ENCODE data around the gene HYDIN.

HYDIN gene

DNA sequence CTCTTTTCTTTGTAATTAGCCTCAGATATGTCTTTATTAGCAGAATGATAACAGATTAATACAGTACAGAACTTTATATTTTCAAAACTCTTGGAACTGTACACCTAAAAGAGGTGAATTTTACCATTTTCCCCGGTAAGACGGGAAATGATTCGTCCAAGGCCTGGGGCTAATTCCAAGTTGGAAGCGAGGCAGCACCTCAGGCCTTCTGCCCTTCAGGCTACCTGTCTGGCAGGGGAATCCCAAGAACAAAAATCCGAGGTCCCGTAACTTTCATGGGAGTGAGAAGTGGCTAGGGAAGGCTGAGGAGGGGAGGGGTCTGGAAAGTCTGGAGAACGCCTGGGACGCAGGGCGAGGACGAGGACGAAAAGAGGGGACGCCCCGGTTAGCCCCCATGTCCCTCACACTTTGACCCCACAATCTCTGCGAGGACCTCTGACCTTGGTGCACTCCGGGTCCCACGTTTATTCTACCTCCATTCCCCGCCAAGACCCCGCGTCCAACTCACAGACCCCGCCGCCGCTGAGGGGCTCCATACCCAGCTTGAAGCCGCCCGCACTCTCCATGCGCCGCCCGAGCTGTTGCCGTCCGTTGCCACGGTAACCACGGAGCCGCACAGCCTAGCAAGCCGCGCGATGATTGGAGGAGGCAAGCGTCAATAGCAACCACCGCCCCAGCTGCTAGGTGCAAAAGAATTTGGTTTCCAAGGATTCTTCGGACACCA, at the start of gene HYDIN:
TSS of gene HYDIN (minus strand) at position 601 of the 724 bp plus-strand sequence. CDS start 43,827 bp downstream, outside the sequence.
- DNase-seq (ENCODE audit: low spot score), result peak; percentile 97

DNA sequence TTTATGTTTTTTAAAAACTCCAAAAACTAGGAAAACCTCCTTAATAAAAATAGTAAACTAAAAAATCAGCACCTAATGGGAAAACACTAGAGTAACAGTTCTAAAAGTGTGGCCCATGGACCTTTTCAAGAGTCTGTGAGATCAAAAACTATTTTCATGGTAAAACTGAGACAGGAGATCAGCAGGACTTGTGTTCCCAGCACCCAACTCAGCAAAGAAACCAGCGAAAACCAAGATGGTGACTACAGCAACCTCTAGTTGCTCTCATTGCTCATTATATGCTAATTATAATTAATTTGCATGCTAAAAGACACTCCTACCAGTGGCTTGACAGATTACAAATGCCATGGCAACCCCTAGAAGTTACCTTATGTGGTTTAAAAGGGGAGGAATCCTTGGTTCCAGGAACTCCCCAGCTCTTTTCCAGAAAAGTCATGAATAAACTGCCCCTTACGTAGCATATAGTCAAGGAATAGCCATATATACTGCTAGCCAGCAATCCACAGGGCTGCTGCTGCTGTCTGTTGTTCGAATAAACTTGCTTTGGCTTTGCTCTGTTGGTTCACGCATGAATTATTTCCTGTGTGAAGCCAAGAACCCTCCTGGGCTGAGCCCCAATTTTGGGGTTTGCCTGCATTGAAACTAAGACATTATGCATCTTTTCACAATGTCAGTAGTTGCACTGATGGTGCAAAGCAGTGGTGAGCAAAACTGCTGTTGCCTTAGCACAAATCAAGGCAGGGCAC, 46.2 kb upstream of the HYDIN start:
- DNase-seq (ENCODE audit: low spot score), result no peak

DNA sequence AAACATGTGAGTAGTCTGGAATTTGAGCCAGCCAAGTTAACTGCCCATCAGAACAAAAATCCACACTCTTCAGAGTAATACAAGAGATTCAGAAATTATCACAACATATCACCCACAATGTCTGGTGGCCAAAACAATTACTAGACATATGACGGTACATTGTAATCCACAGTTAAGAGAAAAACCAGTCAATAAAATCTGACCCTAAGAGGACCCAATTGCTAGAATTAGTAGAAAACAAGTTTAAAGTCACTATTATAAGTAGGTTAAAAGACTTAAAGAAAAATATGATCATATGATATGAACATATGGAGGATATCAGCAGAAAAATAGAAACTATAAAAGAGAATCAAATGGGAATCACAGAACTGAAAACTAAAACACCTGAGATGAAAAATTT, 42.9 kb upstream of the HYDIN start:
- DNase-seq (ENCODE audit: low spot score), result no peak

DNA sequence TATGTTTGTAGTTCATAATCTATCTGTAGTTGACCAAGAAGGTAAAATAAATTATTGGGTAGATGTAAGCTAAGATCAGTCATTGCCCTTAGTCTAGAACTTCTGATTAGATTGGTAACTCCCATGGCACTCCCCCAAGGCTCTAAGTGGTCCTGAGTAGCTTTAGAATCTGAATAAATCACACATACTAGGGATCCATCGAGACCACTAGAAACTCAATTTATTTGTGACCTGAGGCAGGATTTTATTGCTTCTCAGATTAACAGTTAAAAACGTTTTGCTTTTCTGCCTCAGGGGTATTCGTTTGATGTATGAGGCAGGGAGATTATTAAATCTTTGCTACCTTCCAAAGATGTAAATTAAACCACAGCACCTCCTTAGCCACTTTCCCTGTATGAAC, 33.8 kb upstream of the HYDIN start:
- DNase-seq (ENCODE audit: low spot score), result no peak

DNA sequence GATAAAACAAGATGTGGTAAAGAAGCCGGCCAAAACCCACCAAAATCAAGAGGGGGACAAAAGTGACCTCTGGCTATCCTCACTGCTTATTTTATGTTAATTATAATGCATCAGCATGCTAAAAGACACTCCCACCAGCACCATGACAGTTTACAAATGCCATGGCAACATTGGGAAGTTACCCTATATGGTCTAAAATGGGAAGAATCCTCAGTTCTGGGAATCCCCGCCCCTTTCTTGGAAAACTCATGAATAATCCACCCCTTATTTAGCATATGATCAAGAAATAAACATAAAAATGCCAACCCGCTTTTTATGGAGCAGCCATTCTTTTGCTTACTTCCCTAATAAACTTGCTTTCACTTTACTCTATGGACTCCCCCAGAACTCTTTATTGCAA, 33.1 kb upstream of the HYDIN start:
- DNase-seq (ENCODE audit: low spot score), result no peak

DNA sequence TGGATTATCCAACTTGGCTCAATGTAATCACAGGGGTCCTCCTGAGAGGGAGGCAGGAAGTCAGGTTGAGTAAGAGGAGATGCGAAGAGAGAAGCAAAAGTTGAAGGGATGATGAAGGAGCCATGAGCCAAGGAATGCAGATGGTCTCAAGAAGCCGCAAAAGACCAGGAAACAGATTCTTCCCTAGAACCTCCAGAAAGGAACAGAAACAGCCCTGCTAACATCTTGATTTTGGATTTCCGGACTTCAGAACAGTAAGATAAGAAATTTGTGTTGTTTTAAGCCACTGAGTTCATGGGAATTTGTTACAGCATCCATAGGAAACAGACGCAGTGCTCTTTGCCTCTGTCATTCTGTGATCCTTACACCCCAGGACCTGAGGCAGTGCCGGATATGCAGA, 31.9 kb upstream of the HYDIN start:
- no peak for DNase-seq (ENCODE audit: low spot score)

DNA sequence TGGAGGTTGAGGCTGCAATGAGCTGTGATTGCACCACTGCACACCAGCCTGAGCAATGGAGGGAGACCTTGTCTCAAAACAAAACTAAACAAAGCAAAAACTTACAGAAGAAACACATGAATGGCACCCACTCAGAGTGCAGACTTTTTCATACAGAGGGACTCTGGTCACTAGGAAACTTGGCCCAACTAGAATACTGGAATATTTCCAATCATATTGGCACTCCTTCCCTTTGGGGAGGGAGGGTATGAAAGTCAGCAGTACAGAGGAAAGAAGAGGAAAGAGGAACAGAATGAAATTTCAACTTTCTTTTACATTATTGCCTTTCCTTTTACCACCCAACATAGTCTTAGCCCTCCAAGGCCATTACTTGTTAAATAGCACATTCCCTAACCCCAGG, 30.5 kb upstream of the HYDIN start:
- no peak for DNase-seq (ENCODE audit: low spot score)

DNA sequence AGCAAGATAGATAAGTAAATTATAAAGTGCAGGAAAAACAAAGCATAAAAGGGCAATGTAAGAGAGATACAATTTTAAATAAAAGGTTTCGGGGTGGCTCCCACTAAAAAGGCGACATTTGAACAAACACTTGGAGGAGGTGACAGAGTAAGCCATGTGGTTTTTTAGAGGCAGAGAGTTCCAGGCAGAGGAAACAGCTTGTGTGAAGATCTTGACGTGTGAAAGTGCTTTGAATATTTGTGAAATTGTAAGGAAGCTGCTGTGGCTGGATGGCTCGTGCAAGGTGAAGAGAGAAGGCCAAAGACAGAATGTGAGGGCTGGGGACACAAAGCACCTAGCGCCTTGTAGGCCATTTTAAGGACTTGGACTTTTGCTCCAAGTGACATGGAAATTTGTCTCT, 28.6 kb upstream of the HYDIN start:
- DNase-seq (ENCODE audit: low spot score), result no peak

DNA sequence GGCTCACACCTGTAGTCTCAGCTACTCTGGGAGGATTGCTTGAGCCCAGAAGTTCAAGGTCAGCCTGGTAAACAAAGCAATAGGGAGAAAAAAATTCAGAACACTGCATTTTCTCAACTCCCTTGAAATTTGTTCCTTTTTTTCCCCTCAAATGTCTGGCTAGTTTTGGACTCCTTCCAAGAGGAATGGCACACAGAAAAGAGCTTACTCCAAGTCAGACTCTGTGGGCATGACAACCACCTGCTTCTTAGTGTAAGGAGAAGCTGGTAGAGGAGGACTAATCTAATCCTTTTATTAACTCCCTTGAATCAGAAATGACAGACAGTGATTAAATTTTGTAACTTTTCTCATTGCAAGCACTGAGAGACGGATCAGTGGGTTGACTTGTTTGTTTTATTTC, 27.9 kb upstream of the HYDIN start:
- no peak for DNase-seq (ENCODE audit: low spot score)

DNA sequence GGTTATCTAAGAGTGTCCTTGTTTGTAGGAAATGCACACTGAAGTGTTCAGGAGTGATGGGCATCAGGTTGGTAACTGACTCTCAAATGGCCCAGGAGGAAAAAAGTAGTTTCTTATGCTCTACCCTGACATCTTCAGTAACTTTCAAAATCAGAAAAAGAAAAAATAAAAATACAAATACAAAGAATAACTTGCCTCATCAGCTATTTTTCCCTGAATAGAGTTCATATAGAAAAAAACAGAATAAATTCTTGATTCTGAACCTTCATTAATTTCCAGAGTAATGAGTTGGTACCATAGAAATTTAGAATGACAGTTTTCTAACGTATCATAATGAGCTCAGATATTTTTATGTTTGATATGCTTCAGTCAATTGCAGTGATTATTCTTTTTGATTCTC, 27.2 kb upstream of the HYDIN start:
- no peak for DNase-seq (ENCODE audit: low spot score)

DNA sequence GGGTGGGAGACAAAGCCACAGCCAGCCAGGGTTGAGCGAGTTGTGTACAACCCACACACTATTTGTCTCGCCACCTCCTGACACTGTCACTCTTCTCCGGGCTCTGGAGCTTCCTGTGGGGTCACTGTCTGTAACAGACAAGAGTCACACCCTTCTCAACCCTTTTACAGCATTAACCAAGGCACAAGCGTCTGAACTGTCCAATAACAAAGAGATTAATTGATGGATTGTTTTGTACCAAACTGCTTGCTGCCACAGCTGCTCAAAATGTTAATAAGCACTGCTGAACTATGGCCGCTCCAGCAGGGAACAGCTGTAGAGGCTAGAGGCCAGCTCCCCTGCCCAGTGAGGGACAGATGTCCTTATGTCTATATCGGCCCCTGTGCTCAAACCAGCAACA, 25.2 kb upstream of the HYDIN start:
- DNase-seq (ENCODE audit: low spot score), result no peak

DNA sequence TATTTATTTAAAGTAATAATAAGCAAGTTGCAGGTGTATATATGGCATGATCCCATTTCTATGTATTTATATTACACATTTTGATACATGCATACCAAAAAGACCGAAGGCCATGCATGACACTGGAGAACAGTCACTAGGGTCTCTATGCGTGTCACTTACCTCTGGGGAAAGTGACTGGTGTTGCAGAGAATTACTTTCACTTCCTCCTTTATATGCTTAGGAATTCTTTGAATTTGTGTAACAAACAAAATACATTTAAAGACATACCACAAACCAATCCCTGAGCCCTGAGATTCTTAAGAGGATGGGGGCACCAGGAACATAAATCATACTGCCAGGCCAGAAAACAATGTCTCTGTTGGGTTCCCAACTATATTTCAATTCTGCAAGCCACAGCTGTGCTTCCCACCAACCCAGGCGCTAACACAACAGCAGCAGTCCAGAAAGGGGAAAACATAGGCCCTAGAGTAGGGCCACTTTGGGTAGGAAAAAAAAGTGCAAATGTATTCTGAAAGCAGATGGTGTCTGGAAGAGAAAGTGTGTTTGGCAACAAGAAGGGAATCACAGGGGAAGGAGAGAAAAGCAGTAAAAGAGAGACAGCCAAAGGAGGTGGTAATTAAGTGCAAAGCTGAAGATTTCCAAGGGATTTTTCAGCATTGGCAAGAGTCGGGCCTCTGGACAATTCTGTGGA, 24.5 kb upstream of the HYDIN start:
- no peak for DNase-seq (ENCODE audit: low spot score)

DNA sequence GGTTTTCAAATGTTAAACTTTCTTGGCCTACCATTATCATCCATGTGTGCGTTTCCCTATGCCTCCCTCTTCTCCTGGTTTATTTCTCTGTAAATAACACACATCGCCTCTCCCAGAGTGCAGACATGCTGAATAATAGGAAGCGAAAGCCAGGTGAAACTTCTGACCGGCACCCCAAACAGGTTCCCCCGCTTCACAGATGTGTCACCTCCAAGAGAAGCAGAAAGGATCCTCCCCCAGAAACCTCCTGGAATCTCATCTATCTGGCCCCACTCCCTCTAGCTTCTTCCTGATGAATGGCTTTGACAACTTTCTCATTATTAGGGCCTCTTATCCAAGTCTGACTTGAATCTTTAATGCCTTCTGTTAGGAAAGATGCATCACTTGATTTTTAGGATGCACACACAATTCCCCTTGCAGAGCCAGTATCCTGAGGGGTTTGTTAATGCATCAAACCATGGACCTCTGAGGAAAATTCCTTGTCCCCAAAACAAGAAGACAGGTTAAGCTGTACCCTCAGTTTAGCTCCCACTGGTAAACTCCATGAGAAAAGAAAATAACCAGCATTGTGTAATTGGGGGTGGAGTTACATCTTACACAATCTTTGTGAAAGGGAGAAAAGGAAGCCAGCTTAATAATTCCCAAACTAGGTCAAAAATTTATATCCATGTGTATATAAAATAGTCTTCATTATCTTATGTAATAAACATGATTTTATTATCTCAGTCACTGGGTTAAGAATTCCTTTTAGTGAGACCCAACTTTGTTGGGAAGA, 20.1 kb upstream of the HYDIN start:
- no peak for DNase-seq (ENCODE audit: low spot score)

DNA sequence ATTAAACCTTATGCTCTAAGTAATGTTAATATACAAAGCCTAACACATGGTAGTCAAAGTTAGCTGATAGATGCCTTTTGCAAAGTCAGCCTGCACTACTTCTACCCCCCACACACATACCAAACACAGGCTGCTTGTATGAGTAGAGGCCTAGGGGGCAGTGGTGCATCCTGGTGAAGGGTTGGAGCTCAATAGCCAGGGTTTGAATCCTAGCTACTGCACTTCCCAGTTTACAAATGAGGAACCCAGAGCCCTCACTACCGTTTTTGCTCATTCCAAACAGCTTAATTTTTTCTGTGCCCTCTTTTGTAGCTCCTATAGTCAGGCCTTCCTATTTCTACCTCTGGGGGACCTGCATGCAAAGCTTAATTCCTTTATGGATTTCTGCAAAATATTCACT, 18.9 kb upstream of the HYDIN start:
- peak; percentile 26 for DNase-seq (ENCODE audit: low spot score)

DNA sequence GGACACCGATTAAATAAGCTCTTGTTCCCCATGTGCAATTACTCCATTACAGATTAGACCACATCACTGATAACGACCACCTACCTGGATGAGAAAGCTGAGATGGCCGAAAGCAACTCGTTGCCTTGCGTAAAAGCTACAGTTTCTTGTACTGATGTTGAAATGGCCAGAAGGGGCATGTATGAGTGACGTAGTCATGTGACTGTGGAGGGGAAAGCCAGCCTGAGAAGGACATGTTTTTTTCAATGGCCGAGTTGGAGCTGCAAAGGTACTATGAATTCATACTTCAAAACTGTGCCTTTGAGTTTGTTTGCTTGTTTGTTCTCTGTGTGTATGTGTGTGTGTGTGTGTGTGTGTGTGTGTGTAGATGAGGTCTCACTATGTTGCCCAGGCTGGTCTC, 17.0 kb upstream of the HYDIN start:
- no peak for DNase-seq (ENCODE audit: low spot score)

DNA sequence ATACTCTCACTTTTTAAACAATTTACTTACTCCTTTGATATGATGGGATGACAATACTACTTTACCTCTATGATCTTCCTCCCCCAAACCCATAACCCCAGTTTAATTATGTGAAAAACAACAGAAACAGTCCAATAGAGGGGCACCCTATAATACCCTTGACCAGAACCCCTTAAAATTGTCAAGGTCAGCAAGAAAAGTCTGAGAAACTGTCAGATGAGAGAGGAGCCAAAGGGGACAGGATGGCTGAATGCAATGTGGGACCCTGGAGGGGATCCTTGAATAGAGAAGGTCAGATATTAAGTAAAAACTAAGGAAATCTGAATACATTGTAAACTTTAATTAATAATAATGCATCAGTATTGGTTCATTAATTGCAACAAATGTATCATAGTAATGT, 15.8 kb upstream of the HYDIN start:
- no peak for DNase-seq (ENCODE audit: low spot score)

DNA sequence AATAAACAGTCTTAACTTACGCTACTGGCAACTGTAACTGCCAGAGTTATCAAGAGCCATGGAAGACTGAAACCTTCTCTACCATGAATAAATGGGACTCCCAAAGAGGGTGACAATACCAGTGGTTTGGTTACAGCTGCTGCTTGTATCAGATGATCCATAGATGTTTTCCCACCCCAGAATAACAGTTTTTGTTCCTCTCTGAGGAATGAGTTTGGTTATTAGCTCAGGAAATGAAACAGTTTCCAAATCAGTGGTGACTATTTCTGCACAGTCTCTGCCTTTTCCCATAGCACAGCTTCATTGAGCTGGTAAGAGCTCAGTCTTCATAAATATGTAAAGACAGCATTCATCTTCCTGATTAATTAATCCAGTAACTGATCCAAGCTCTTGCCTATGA, 14.0 kb upstream of the HYDIN start:
- DNase-seq (ENCODE audit: low spot score), result no peak

DNA sequence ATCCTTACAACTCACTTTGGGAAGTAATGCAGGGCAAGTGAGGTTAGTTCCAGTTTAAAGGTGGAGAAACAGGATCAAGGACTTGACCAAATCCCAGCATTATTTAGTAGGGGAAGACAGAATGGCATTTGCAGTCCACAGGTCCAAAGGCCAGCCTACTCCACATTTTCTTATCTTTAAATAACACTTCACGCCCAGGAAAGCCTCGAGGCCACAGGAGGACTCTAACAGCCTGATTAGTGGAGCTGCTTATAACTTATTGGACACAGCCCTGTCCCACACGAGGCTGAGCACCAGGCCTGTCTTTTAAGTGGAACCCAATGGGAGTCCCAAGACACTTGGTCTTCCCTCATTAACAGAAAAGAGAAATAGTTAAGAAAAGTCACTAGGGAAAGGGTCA, 12.1 kb upstream of the HYDIN start:
- DNase-seq (ENCODE audit: low spot score), result no peak

DNA sequence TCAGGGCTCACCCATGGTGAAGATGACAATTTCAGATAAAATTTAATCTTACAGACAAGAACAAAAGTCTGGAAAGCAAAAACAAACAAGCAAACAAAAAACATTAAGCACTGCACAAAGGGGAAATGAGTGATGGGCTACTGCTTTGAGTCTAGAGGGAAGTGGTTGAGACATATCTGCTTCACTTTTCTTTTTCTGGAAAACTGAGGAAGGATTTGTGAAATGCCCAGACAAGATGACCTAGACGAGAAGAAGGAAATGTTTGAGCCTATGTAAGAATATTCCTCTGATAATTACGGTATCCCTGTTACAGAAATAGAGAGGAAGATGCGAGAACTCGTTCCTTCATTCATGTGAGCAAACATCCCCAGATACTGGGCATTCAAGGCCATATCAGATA, 11.5 kb upstream of the HYDIN start:
- no peak for DNase-seq (ENCODE audit: low spot score)

DNA sequence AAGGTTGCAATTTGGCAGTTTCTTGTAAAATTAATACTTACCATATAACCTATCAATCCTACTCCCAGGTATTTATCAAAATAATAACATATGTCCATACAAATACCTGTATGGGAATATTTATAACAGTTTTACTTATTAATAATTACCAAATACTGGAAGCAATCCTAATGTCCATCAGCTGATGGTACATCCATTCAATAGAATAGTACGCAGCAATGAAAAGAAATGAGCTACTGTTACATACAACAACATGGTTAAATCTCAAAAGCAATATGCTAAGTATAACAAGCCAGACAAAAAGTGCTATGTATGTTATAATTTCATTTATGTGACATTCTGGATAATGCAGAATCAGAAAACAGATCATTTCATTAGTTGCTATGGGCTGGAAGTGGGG, 1.2 kb downstream of the HYDIN start:
- DNase-seq (ENCODE audit: low spot score), result no peak

DNA sequence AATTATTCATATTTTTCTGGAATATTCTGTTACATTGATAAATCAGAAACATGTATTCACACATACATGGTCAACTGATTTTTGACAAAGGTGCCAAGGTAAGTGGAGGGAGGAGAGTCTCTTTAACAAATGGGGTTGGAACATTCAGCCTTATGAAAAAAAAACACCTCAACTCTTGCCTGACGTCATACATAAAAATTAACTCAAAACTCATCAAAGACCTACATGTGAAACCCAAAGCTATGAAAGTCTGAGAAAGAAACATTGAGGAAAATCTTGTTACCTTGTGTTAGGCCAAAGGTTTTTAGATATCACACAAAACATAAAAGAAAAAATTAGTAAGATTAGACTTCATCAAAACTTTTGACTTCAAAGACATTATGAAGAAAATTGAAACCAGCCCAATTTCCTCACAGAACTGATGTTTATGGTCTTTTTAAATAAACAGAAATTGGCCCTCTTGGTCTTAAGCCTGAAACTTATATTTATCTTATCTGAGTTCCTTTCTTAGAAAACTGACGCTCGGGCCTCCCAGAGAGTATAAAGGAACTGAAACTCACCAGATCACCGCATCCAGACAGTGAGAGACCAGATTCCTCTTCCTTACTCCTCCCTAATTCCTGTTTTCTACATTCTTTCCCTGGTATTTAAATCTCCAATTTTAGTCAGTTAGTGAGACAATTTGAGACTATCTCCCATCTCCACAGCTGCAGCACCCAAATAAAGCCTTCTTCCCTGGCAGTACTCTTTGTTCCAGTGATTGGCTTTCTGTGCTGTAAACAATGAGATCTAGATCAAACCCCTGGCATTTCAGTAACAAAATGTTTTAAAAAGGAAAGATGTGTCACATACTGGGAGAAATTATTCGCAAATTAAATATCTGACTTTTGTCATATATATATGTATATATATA, 4.0 kb downstream of the HYDIN start:
- DNase-seq (ENCODE audit: low spot score), result no peak
